ENCODE data around the gene TRPM8.

Gene TRPM8

GRCh38 chr2:233972941-233973575 is 55.9 kb downstream of the TRPM8 start:
- Histone ChIP-seq H3K79me2 (ENCODE audit: insufficient read depth, low read length) (no peaks in the 10 kb centered on the region), H3K4me1 (ENCODE audit: insufficient read depth, low read length) (peaks cover 8% of the 10 kb centered on the region), H4K20me1 (ENCODE audit: insufficient read depth, low read length) (no peaks in the 10 kb centered on the region), H2AFZ (ENCODE audit: low read depth, low read length) (no peak overlapping the region), H3K4me3 (ENCODE audit: low read depth in 1 of 2, low read length in 2 of 2) (no peak overlapping the region), H3K27ac (ENCODE audit: low read length) (no peak overlapping the region), H3K4me2 (ENCODE audit: insufficient read depth, low read length) (no peak overlapping the region), H3K9ac (ENCODE audit: low read depth, low read length) (no peak overlapping the region), H3K27me3 (ENCODE audit: insufficient read depth, low read length, poor library complexity) (no peaks in the 10 kb centered on the region), H3K9me3 (ENCODE audit: insufficient read depth, low read length, severe bottlenecking) (no peaks in the 10 kb centered on the region), H3K36me3 (ENCODE audit: insufficient read depth, low read length) (no peaks in the 10 kb centered on the region)
- TF ChIP-seq EZH2 (IDR thresholded peaks at IDR 0.05; ENCODE audit: borderline replicate concordance, low read depth, low read length, severe bottlenecking) (no peak), CTCF (IDR thresholded peaks at IDR 0.05; ENCODE audit: borderline replicate concordance, extremely low read depth, low read length, poor library complexity, severe bottlenecking) (no peak)
- ATAC-seq (ENCODE audit: insufficient read depth, low read depth), result no peak
- DNase-seq, result no peak

GRCh38 chr2:233973786-233974185 is 56.6 kb downstream of the TRPM8 start:
- no peak overlapping the region for H3K4me3 ChIP-seq (ENCODE audit: low read depth in 1 of 2, low read length in 2 of 2)
- TF ChIP-seq CTCF (IDR thresholded peaks at IDR 0.05; ENCODE audit: borderline replicate concordance, extremely low read depth, low read length, poor library complexity, severe bottlenecking) (no peak), EZH2 (IDR thresholded peaks at IDR 0.05; ENCODE audit: borderline replicate concordance, low read depth, low read length, severe bottlenecking) (no peak)
- H3K4me1 ChIP-seq (ENCODE audit: insufficient read depth, low read length), result peaks cover 3% of the 10 kb centered on the region
- no peaks in the 10 kb centered on the region for H3K9me3 ChIP-seq (ENCODE audit: insufficient read depth, low read length, severe bottlenecking)
- no peak overlapping the region for H3K4me2 ChIP-seq (ENCODE audit: insufficient read depth, low read length)
- no peak overlapping the region for H3K9ac ChIP-seq (ENCODE audit: low read depth, low read length)
- no peaks in the 10 kb centered on the region for H4K20me1 ChIP-seq (ENCODE audit: insufficient read depth, low read length)
- no peaks in the 10 kb centered on the region for H3K27me3 ChIP-seq (ENCODE audit: insufficient read depth, low read length, poor library complexity)
- ATAC-seq (ENCODE audit: insufficient read depth, low read depth) (no peak), DNase-seq (no peak)
- H3K36me3 ChIP-seq (ENCODE audit: insufficient read depth, low read length), result no peaks in the 10 kb centered on the region
- no peak overlapping the region for H2AFZ ChIP-seq (ENCODE audit: low read depth, low read length)
- H3K27ac ChIP-seq (ENCODE audit: low read length), result no peak overlapping the region
- no peaks in the 10 kb centered on the region for H3K79me2 ChIP-seq (ENCODE audit: insufficient read depth, low read length)

GRCh38 chr2:233974530-233975071 is 57.4 kb downstream of the TRPM8 start:
- H3K4me3 ChIP-seq (ENCODE audit: low read depth in 1 of 2, low read length in 2 of 2), result no peak overlapping the region
- no peaks in the 10 kb centered on the region for H3K4me1 ChIP-seq (ENCODE audit: insufficient read depth, low read length)
- no peaks in the 10 kb centered on the region for H3K27me3 ChIP-seq (ENCODE audit: insufficient read depth, low read length, poor library complexity)
- no peak overlapping the region for H3K4me2 ChIP-seq (ENCODE audit: insufficient read depth, low read length)
- TF ChIP-seq CTCF (IDR thresholded peaks at IDR 0.05; ENCODE audit: borderline replicate concordance, extremely low read depth, low read length, poor library complexity, severe bottlenecking), result no peak
- TF ChIP-seq EZH2 (IDR thresholded peaks at IDR 0.05; ENCODE audit: borderline replicate concordance, low read depth, low read length, severe bottlenecking), result no peak
- H3K27ac ChIP-seq (ENCODE audit: low read length), result no peak overlapping the region
- H3K36me3 ChIP-seq (ENCODE audit: insufficient read depth, low read length), result no peaks in the 10 kb centered on the region
- no peaks in the 10 kb centered on the region for H4K20me1 ChIP-seq (ENCODE audit: insufficient read depth, low read length)
- H2AFZ ChIP-seq (ENCODE audit: low read depth, low read length), result no peak overlapping the region
- ATAC-seq (ENCODE audit: insufficient read depth, low read depth) (peak; percentile 61; the same call in 2 of the 3 replicates), DNase-seq (peak; percentile 13)
- no peak overlapping the region for H3K9ac ChIP-seq (ENCODE audit: low read depth, low read length)
- H3K9me3 ChIP-seq (ENCODE audit: insufficient read depth, low read length, severe bottlenecking), result no peaks in the 10 kb centered on the region
- no peaks in the 10 kb centered on the region for H3K79me2 ChIP-seq (ENCODE audit: insufficient read depth, low read length)

All from DND-41 (cell line).